Gastrocnemius medialis (tissue), 4 donors: ENCODE results near the gene EEFSEC. TPM values are rescaled to one million over a fixed set of nuclear protein-coding genes. Genes with fewer than 3 reads are reported as not detected.

ENCODE experiments used
- ATAC-seq, 2 donors: fragments of 150-250 bp; one replicate each; pipeline ENCODE4 v1.9.1; 2016
- DNase-seq, 2 donors: peaks; one replicate each; pipeline ENCODE4 v3.0.0-alpha.2; 2019
- H3K27ac ChIP-seq, 4 donors: fragments of 200-600 bp; sonication (generic); 1 replicate in 1 of 4; 2 replicates in 3 of 4; pipeline ENCODE4 v1.5.1; 2016 to 2018; ENCODE audit warnings: mild to moderate bottlenecking in 2 of 4, moderate library complexity in 1 of 4
- H3K27me3 ChIP-seq, 3 donors: fragments of 200-600 bp; sonication (generic) in 2 of 3; 1 replicate in 1 of 3; 2 replicates in 2 of 3; pipeline versions ENCODE4 v1.5.1 to v1.6.0; 2016 to 2019; ENCODE audit warnings: mild to moderate bottlenecking in 1 of 3, moderate library complexity in 1 of 3
- H3K36me3 ChIP-seq, 2 donors: fragments of 200-600 bp; sonication (generic) in 1 of 2; one replicate each; pipeline ENCODE4 v1.5.1; 2017 to 2018
- H3K4me1 ChIP-seq, 2 donors: fragments of 200-600 bp; sonication (generic) in 1 of 2; one replicate each; pipeline ENCODE4 v1.5.1; 2016 to 2017; ENCODE audit warnings: mild to moderate bottlenecking in 2 of 2
- H3K4me3 ChIP-seq, 4 donors: fragments of 200-600 bp; sonication (generic) in 3 of 4; 1 replicate in 1 of 4; 2 replicates in 3 of 4; pipeline ENCODE4 v1.5.1; 2016 to 2019; ENCODE audit warnings: mild to moderate bottlenecking in 2 of 4
- H3K9me3 ChIP-seq, 3 donors: fragments of 200-600 bp; sonication (generic) in 2 of 3; 1 replicate in 1 of 3; 2 replicates in 2 of 3; pipeline ENCODE4 v1.5.1; 2016 to 2019
- POLR2A ChIP-seq, 2 donors: fragments of 450-650 bp; IDR thresholded peaks; one replicate each; pipeline ENCODE4 v1.6.1; 2017; ENCODE audit warnings: antibody characterized with exemption in 2 of 2, mild to moderate bottlenecking in 2 of 2, moderate library complexity in 2 of 2
- in situ Hi-C, 4 donors: fragments of 200-750 bp; cut with MboI; loops; one replicate each; pipeline versions ENCODE4 v1.15.0 to v1.8.0; 2017; ENCODE audit warnings: low sequenced_read_pairs in 4 of 4
- intact Hi-C: fragments of 100-400 bp; cut with DNase I; formaldehyde crosslinking; loops from one replicate; pipeline ENCODE4 v1.15.1; 2023; ENCODE audit warnings: low total_unique reads
- total RNA-seq, 4 donors: library from RNA; depleted of rRNA; stranded (reverse); fragments of >200 nt; gene quantifications; one replicate each; pipeline versions ENCODE4 v1.1.0 to v1.2.3, GENCODE V29; 2016
- TF ChIP-seq, protein P1 (sequence below), 5 experiments: fragments of 450-650 bp in 3 of 5; fragments of 200-600 bp in 2 of 5; sonication (generic) in 2 of 5; IDR thresholded peaks in 4 of 5; conservative IDR thresholded peaks in 1 of 5; 1 replicate in 4 of 5; 2 replicates in 1 of 5; pipeline ENCODE4 v1.5.1; 2016 to 2019; ENCODE audit warnings: antibody characterized with exemption in 5 of 5, mild to moderate bottlenecking in 3 of 5, moderate library complexity in 3 of 5

EEFSEC gene
- total RNA-seq, 4 donors from 2014 or later: 21.0 to 29.4 (median 23.4) TPM

DNA sequence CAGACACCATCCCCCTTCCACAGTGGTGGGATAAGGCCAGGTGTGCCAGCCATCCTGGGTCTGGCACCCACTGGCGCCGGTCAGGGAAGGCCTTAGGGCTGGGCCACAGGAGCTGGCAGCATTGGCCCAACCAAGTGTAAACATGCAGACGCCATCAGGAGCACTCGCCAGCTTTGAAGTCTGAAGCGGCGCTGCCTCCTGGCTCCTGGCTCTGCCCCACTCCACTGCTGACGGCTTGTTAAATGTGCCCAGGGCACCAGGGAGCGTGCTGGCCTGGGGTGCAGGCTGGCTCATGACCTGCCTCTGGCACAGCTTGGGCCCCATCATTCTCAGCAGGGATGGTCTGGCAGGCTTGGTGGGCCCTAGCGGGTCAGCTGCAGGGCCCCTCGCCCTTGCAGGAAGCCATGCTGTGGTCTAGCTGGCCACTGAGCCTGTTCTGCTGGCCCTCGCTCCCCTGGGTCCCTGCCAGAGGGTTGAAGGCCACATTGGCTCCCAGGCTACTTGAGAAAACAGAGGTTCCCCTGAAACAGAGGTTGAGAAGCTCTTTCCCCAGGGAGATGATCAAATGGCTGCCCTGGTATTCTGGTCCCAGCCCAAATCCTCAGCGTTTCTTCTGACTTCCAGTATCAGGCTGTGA, 196.8 kb downstream of the EEFSEC start:
- Histone ChIP-seq H3K36me3 (no peaks in the 10 kb centered on the region), H3K4me3 (no peak overlapping the region), H3K4me1 (peaks cover 15 to 17% of the 10 kb centered on the region in 2 donors), H3K9me3 (no peaks in the 10 kb centered on the region), H3K27ac (peak overlapping the region; percentile 46 to 73 (median 56)), H3K27me3 (no peaks in the 10 kb centered on the region)
- TF ChIP-seq, protein P1, sequence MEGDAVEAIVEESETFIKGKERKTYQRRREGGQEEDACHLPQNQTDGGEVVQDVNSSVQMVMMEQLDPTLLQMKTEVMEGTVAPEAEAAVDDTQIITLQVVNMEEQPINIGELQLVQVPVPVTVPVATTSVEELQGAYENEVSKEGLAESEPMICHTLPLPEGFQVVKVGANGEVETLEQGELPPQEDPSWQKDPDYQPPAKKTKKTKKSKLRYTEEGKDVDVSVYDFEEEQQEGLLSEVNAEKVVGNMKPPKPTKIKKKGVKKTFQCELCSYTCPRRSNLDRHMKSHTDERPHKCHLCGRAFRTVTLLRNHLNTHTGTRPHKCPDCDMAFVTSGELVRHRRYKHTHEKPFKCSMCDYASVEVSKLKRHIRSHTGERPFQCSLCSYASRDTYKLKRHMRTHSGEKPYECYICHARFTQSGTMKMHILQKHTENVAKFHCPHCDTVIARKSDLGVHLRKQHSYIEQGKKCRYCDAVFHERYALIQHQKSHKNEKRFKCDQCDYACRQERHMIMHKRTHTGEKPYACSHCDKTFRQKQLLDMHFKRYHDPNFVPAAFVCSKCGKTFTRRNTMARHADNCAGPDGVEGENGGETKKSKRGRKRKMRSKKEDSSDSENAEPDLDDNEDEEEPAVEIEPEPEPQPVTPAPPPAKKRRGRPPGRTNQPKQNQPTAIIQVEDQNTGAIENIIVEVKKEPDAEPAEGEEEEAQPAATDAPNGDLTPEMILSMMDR (IDR thresholded peaks at IDR 0.05 in 4 of 5, conservative IDR thresholded peaks at IDR 0.05 in 1 of 5): no peak
- TF ChIP-seq POLR2A (IDR thresholded peaks at IDR 0.05): no peak
- DNase-seq (peak; percentile 44 to 53), ATAC-seq (peak; percentile 62 to 71)
- in situ Hi-C loops: no loop called here
- intact Hi-C loops: no loop called here

DNA sequence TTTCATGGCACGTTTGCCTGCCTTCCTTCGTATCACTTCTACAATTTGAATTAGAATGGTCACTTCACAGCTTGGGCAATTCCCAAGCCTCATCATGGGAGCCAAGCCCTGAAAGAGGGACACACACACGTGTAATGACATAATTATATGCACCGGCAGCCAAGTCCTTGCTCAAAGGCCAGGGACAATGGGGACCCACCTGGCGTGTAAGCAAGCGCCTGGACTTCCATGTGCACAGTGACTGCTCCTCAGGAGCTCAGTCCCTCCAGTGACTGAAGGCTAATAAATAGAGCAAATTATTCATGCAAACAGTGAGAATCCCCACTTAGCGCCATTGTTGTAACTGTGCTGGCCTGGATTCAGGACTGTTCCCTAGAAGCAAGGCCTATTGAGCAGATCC, 198.3 kb downstream of the EEFSEC start:
- in situ Hi-C loops: no loop called here
- Histone ChIP-seq H3K4me3 (no peak overlapping the region), H3K9me3 (no peaks in the 10 kb centered on the region), H3K36me3 (no peaks in the 10 kb centered on the region), H3K4me1 (peaks cover 24 to 27% of the 10 kb centered on the region in 2 donors), H3K27ac (no peak overlapping the region), H3K27me3 (no peaks in the 10 kb centered on the region)
- TF ChIP-seq, protein P1 (IDR thresholded peaks at IDR 0.05 in 4 of 5, conservative IDR thresholded peaks at IDR 0.05 in 1 of 5): no peak
- no peak for TF ChIP-seq POLR2A (IDR thresholded peaks at IDR 0.05)
- intact Hi-C loops: no loop called here
- ATAC-seq: no peak
- DNase-seq: no peak

DNA sequence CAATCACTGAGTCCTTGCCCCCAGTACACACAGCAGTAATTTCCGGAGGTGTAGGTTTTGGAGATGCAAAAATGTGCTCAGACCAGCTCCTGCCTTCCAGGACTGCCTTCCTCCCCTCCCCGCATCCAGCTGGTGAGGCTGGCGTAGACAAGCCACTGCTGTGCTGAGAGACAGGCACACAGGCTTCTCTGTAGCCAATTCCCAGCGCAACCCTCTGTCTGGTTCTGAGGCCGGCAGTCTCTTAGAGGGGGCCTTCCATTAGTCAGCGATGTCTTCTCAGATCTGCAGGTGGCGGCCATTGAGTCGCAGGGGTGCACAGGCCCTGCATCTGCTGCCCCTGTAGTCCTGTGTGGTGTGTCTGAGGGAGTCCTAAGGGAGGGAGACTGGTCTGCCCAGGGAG, 199.0 kb downstream of the EEFSEC start:
- Histone ChIP-seq H3K27me3 (no peaks in the 10 kb centered on the region), H3K4me3 (no peak overlapping the region), H3K36me3 (no peaks in the 10 kb centered on the region), H3K9me3 (no peaks in the 10 kb centered on the region), H3K4me1 (peaks cover 24 to 28% of the 10 kb centered on the region in 2 donors), H3K27ac (no peak overlapping the region)
- TF ChIP-seq, protein P1 (IDR thresholded peaks at IDR 0.05 in 4 of 5, conservative IDR thresholded peaks at IDR 0.05 in 1 of 5): no peak
- TF ChIP-seq POLR2A (IDR thresholded peaks at IDR 0.05): no peak
- no peak for DNase-seq
- intact Hi-C loops: no loop called here
- in situ Hi-C loops: no loop called here
- ATAC-seq: no peak

GRCh38 chr3:128353361-128353965, 200.2 kb downstream of the EEFSEC start:
- Histone ChIP-seq H3K27me3 (no peaks in the 10 kb centered on the region), H3K4me3 (no peak overlapping the region), H3K36me3 (peaks cover 0 to 3% of the 10 kb centered on the region in 2 donors), H3K27ac (no peak overlapping the region), H3K9me3 (no peaks in the 10 kb centered on the region), H3K4me1 (peaks cover 24 to 28% of the 10 kb centered on the region in 2 donors)
- intact Hi-C loops: no loop called here
- no peak for TF ChIP-seq POLR2A (IDR thresholded peaks at IDR 0.05)
- TF ChIP-seq, protein P1 (IDR thresholded peaks at IDR 0.05 in 4 of 5, conservative IDR thresholded peaks at IDR 0.05 in 1 of 5): no peak
- ATAC-seq: no peak
- in situ Hi-C loops: no loop called here
- no peak for DNase-seq
